ENCODE measurements around the gene PDE4B. TPM values are rescaled to one million over a fixed set of nuclear protein-coding genes. Genes with fewer than 3 reads are reported as not detected.

The PDE4B gene
- total and polyA plus RNA-seq, 11 donors, result 1.4 to 71.9 (median 16.2) TPM

GRCh38 chr1:65983500-65983899 is 190.8 kb downstream of the PDE4B start:
- no peaks in the 10 kb centered on the region for H3K36me3 ChIP-seq
- DNase-seq, result no peak
- no peak overlapping the region for H3K4me3 ChIP-seq
- TF ChIP-seq, protein P1, sequence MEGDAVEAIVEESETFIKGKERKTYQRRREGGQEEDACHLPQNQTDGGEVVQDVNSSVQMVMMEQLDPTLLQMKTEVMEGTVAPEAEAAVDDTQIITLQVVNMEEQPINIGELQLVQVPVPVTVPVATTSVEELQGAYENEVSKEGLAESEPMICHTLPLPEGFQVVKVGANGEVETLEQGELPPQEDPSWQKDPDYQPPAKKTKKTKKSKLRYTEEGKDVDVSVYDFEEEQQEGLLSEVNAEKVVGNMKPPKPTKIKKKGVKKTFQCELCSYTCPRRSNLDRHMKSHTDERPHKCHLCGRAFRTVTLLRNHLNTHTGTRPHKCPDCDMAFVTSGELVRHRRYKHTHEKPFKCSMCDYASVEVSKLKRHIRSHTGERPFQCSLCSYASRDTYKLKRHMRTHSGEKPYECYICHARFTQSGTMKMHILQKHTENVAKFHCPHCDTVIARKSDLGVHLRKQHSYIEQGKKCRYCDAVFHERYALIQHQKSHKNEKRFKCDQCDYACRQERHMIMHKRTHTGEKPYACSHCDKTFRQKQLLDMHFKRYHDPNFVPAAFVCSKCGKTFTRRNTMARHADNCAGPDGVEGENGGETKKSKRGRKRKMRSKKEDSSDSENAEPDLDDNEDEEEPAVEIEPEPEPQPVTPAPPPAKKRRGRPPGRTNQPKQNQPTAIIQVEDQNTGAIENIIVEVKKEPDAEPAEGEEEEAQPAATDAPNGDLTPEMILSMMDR (IDR thresholded peaks at IDR 0.05), result no peak
- no peak for TF ChIP-seq POLR2A (IDR thresholded peaks at IDR 0.05)
- no peak overlapping the region for H3K27ac ChIP-seq
- intact Hi-C loops (cut with DNase I), result no loop called here
- H3K27me3 ChIP-seq, result peaks cover 0 to 5% (median 0%) of the 10 kb centered on the region in 9 donors
- H3K9me3 ChIP-seq, result no peaks in the 10 kb centered on the region
- no peak for ATAC-seq
- 80 to 86% (median 82%) methylated on average over 5 of the region's 5 CpGs for WGBS, 4 donors
- H3K4me1 ChIP-seq, result no peaks in the 10 kb centered on the region

- Histone ChIP-seq H3K4me1 (no peaks in the 10 kb centered on the region), H3K9me3 (no peaks in the 10 kb centered on the region), H3K27me3 (peaks cover 0 to 5% (median 0%) of the 10 kb centered on the region in 9 donors), H3K4me3 (no peak overlapping the region), H3K27ac (no peak overlapping the region), H3K36me3 (no peaks in the 10 kb centered on the region)
- no peak for TF ChIP-seq POLR2A (IDR thresholded peaks at IDR 0.05)
- TF ChIP-seq, protein P1 (IDR thresholded peaks at IDR 0.05), result no peak
- WGBS, 4 donors, result 84 to 91% (median 88%) methylated on average over 1 of the region's 1 CpG
- no peak for DNase-seq
- intact Hi-C loops (cut with DNase I), result no loop called here
- ATAC-seq, result no peak
Measured at GRCh38 chr1:65985393-65986066, 192.8 kb downstream of the PDE4B start.

DNA sequence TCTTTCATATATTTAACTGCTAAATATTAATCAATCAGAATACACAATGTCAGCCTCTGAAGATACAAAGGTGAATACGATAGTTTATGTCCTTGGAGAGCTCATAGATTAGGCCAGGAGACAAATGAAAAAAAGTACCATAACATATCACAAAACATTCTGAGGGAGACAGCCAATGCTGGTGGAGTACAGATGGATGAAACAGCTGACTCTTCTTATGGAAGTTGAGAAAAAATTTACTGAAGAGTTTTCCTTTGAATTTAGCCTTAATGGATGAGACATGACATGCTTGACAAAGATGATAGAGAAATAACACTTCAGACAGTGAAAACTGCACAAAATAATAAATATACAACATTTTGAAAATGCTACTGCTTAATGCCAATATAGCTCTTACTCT is 193.5 kb downstream of the PDE4B start:
- intact Hi-C loops (cut with DNase I), result no loop called here
- no peak for ATAC-seq
- TF ChIP-seq, protein P1 (IDR thresholded peaks at IDR 0.05), result no peak
- TF ChIP-seq POLR2A (IDR thresholded peaks at IDR 0.05), result no peak
- no peak overlapping the region for H3K4me3 ChIP-seq
- 51 to 84% (median 72%) methylated on average over 1 of the region's 1 CpG for WGBS, 4 donors
- DNase-seq, result no peak
- H3K27ac ChIP-seq, result no peak overlapping the region
- H3K9me3 ChIP-seq, result no peaks in the 10 kb centered on the region
- peaks cover 0 to 5% (median 0%) of the 10 kb centered on the region in 9 donors for H3K27me3 ChIP-seq
- H3K4me1 ChIP-seq, result no peaks in the 10 kb centered on the region
- H3K36me3 ChIP-seq, result no peaks in the 10 kb centered on the region

DNA sequence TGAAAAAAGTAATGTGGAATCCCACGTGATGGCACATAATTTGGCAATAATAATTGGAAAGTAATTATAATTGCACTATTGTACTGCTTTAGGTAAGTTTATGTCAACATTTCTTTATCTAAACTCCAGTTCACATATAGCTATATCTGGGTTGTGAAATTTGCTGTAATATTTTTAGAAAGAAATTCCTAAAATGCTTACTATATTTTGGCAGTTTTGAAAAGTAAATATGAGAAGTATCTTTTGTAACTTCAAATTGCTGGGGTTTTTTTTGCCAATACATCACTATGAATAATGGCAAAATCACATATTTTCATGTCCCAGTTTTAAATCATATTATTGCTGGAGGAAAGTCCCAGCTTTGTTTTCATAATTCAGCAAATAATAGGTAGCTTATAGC is 197.5 kb downstream of the PDE4B start:
- DNase-seq (no peak), ATAC-seq (no peak)
- intact Hi-C loops (cut with DNase I), result loop anchor here in 1 of 10 donors (5.0 kb wide), 1 partner anchor 632 kb away; no protein-coding TSS in a partner anchor
- TF ChIP-seq, protein P1 (IDR thresholded peaks at IDR 0.05), result no peak
- no peak for TF ChIP-seq POLR2A (IDR thresholded peaks at IDR 0.05)
- peaks cover 0 to 7% (median 0%) of the 10 kb centered on the region in 9 donors for H3K27me3 ChIP-seq
- H3K4me1 ChIP-seq, result no peaks in the 10 kb centered on the region
- 54 to 71% (median 59%) methylated on average over 1 of the region's 1 CpG for WGBS, 4 donors
- no peaks in the 10 kb centered on the region for H3K9me3 ChIP-seq
- H3K27ac ChIP-seq, result no peak overlapping the region
- no peak overlapping the region for H3K4me3 ChIP-seq
- no peaks in the 10 kb centered on the region for H3K36me3 ChIP-seq

Measured in heart left ventricle (tissue), 16 donors.